Trophoblast cell (in vitro differentiated cells and primary cell): ENCODE measurements around the gene IMMP2L.

Source experiments
- DNase-seq, 2 donors: peaks; one replicate each; pipeline ENCODE4 v3.0.0-alpha.2; 2016
- H2AFZ ChIP-seq: 2 replicates; pipeline ENCODE4 v1.6.1; 2013; ENCODE audit warnings: low read length, moderate library complexity, mild to moderate bottlenecking; ENCODE audit not compliant: insufficient read depth, poor library complexity
- H2AK5ac ChIP-seq: 2 replicates; pipeline ENCODE4 v1.6.1; 2013; ENCODE audit warnings: mild to moderate bottlenecking, low read length
- H2BK120ac ChIP-seq: 2 replicates; pipeline ENCODE4 v1.6.1; 2013; ENCODE audit warnings: low read length, mild to moderate bottlenecking, moderate library complexity; ENCODE audit not compliant: insufficient read depth, poor library complexity
- H2BK12ac ChIP-seq: 2 replicates; pipeline ENCODE4 v1.6.1; 2013; ENCODE audit warnings: mild to moderate bottlenecking, low read length, moderate library complexity
- H2BK5ac ChIP-seq: 2 replicates; pipeline ENCODE4 v1.6.1; 2013; ENCODE audit warnings: low read length, low read depth, moderate library complexity, mild to moderate bottlenecking; ENCODE audit not compliant: poor library complexity
- H3K14ac ChIP-seq: 2 replicates; pipeline ENCODE4 v1.6.1; 2013; ENCODE audit warnings: mild to moderate bottlenecking, low read length
- H3K18ac ChIP-seq: 2 replicates; pipeline ENCODE4 v1.6.1; 2013; ENCODE audit warnings: mild to moderate bottlenecking, low read length
- H3K23ac ChIP-seq: 2 replicates; pipeline ENCODE4 v1.6.1; 2013; ENCODE audit warnings: low read length
- H3K27ac ChIP-seq: 2 replicates; pipeline ENCODE4 v1.5.1; 2013; ENCODE audit warnings: low read depth, mild to moderate bottlenecking, inconsistent platforms, low read length, moderate library complexity
- H3K27me3 ChIP-seq: 2 replicates; pipeline ENCODE4 v1.6.1; 2013; ENCODE audit warnings: inconsistent platforms, mild to moderate bottlenecking, low read length, moderate library complexity; ENCODE audit not compliant: insufficient read depth
- H3K36me3 ChIP-seq, 2 experiments: 1 replicate in 1 of 2; 2 replicates in 1 of 2; pipeline ENCODE4 v1.6.1; 2013; ENCODE audit warnings: low read length in 2 of 2, mild to moderate bottlenecking in 2 of 2, moderate library complexity in 1 of 2; ENCODE audit not compliant: insufficient read depth in 2 of 2, control insufficient read depth in 1 of 2
- H3K4ac ChIP-seq: 2 replicates; pipeline ENCODE4 v1.6.1; 2013; ENCODE audit warnings: low read depth, mild to moderate bottlenecking, low read length, moderate library complexity
- H3K4me1 ChIP-seq, 2 experiments: 1 replicate in 1 of 2; 2 replicates in 1 of 2; pipeline ENCODE4 v1.6.1; 2013; ENCODE audit warnings: low read length in 2 of 2, mild to moderate bottlenecking in 2 of 2, moderate library complexity in 1 of 2; ENCODE audit not compliant: insufficient read depth in 2 of 2, control insufficient read depth in 1 of 2
- H3K4me2 ChIP-seq: 2 replicates; pipeline ENCODE4 v1.6.1; 2013; ENCODE audit warnings: inconsistent platforms, mild to moderate bottlenecking, low read length, moderate library complexity
- H3K4me3 ChIP-seq: 2 replicates; pipeline ENCODE4 v1.5.1; 2013; ENCODE audit warnings: mild to moderate bottlenecking, low read depth, low read length, inconsistent platforms
- H3K79me1 ChIP-seq: one replicate; pipeline ENCODE4 v1.6.1; 2013; ENCODE audit warnings: low read length
- H3K79me2 ChIP-seq: 2 replicates; pipeline ENCODE4 v1.6.1; 2013; ENCODE audit warnings: low read length, mild to moderate bottlenecking; ENCODE audit not compliant: control insufficient read depth, insufficient read depth, poor library complexity
- H3K9ac ChIP-seq: 2 replicates; pipeline ENCODE4 v1.6.1; 2013; ENCODE audit warnings: mild to moderate bottlenecking, low read length
- H3K9me3 ChIP-seq: 2 replicates; pipeline ENCODE4 v1.6.1; 2013; ENCODE audit warnings: low read depth, mild to moderate bottlenecking, control low read depth, inconsistent platforms, low read length; ENCODE audit not compliant: insufficient read depth
- H4K12ac ChIP-seq: 2 replicates; pipeline ENCODE4 v1.6.1; 2013; ENCODE audit warnings: low read depth, mild to moderate bottlenecking, low read length, moderate library complexity
- H4K8ac ChIP-seq: 2 replicates; pipeline ENCODE4 v1.6.1; 2013; ENCODE audit warnings: low read depth, mild to moderate bottlenecking, low read length, moderate library complexity
- H4K91ac ChIP-seq: one replicate; pipeline ENCODE4 v1.6.1; 2013; ENCODE audit warnings: low read depth, mild to moderate bottlenecking, low read length, moderate library complexity
- WGBS: extraction: QIAGEN DNeasy Blood & Tissue Kit; methylation state at CpG from one replicate; pipeline ENCODE4 v1.1.7; 2013; ENCODE audit warnings: missing lambda C conversion rate; ENCODE audit not compliant: insufficient read length, insufficient coverage; ENCODE audit errors: extremely low coverage; 5-methylcytosine and 5-hydroxymethylcytosine counted together

IMMP2L gene

GRCh38 chr7:111043561-111043960 lies 518.7 kb downstream of the IMMP2L start:
- no peak for DNase-seq
- no peak overlapping the region for H3K4me3 ChIP-seq
- H3K4ac ChIP-seq: no peak overlapping the region
- no peak overlapping the region for H4K12ac ChIP-seq
- no peak overlapping the region for H2BK120ac ChIP-seq
- H3K23ac ChIP-seq: no peak overlapping the region
- WGBS: no CpG with 5 or more reads among the region's 1 CpG
- no peak overlapping the region for H3K9ac ChIP-seq
- H2BK12ac ChIP-seq: no peak overlapping the region
- no peaks in the 10 kb centered on the region for H3K36me3 ChIP-seq
- H4K8ac ChIP-seq: no peak overlapping the region
- no peaks in the 10 kb centered on the region for H3K4me1 ChIP-seq
- no peak overlapping the region for H3K14ac ChIP-seq
- H3K9me3 ChIP-seq: no peaks in the 10 kb centered on the region
- H3K4me2 ChIP-seq: no peak overlapping the region
- H2AFZ ChIP-seq: no peak overlapping the region
- H3K79me1 ChIP-seq: no peaks in the 10 kb centered on the region
- no peaks in the 10 kb centered on the region for H3K27me3 ChIP-seq
- no peak overlapping the region for H2BK5ac ChIP-seq
- H3K79me2 ChIP-seq: no peaks in the 10 kb centered on the region
- H2AK5ac ChIP-seq: no peak overlapping the region
- no peak overlapping the region for H3K27ac ChIP-seq
- no peak overlapping the region for H4K91ac ChIP-seq
- H3K18ac ChIP-seq: no peak overlapping the region

GRCh38 chr7:111042842-111043241 lies 519.5 kb downstream of the IMMP2L start:
- H3K14ac ChIP-seq: no peak overlapping the region
- no peak overlapping the region for H3K23ac ChIP-seq
- no peaks in the 10 kb centered on the region for H3K79me2 ChIP-seq
- no peaks in the 10 kb centered on the region for H3K4me1 ChIP-seq
- H3K9me3 ChIP-seq: no peaks in the 10 kb centered on the region
- H3K4me3 ChIP-seq: no peak overlapping the region
- H2BK5ac ChIP-seq: no peak overlapping the region
- H4K12ac ChIP-seq: no peak overlapping the region
- no peak overlapping the region for H4K91ac ChIP-seq
- no peak overlapping the region for H2AFZ ChIP-seq
- WGBS: no CpG with 5 or more reads among the region's 2 CpGs
- H3K9ac ChIP-seq: no peak overlapping the region
- no peak overlapping the region for H3K27ac ChIP-seq
- no peak overlapping the region for H2AK5ac ChIP-seq
- no peak overlapping the region for H3K4ac ChIP-seq
- no peak overlapping the region for H3K18ac ChIP-seq
- no peaks in the 10 kb centered on the region for H3K79me1 ChIP-seq
- H3K36me3 ChIP-seq: no peaks in the 10 kb centered on the region
- DNase-seq: no peak
- no peak overlapping the region for H4K8ac ChIP-seq
- no peak overlapping the region for H2BK12ac ChIP-seq
- no peaks in the 10 kb centered on the region for H3K27me3 ChIP-seq
- no peak overlapping the region for H2BK120ac ChIP-seq
- no peak overlapping the region for H3K4me2 ChIP-seq

GRCh38 chr7:111041577-111041976 lies 520.7 kb downstream of the IMMP2L start:
- no peak overlapping the region for H4K91ac ChIP-seq
- H3K27ac ChIP-seq: no peak overlapping the region
- no peak overlapping the region for H3K9ac ChIP-seq
- no peak overlapping the region for H2AK5ac ChIP-seq
- no peaks in the 10 kb centered on the region for H3K36me3 ChIP-seq
- H2BK5ac ChIP-seq: no peak overlapping the region
- no peaks in the 10 kb centered on the region for H3K79me2 ChIP-seq
- WGBS: no CpG with 5 or more reads among the region's 2 CpGs
- no peak overlapping the region for H2BK12ac ChIP-seq
- no peak overlapping the region for H3K4ac ChIP-seq
- H3K9me3 ChIP-seq: no peaks in the 10 kb centered on the region
- no peaks in the 10 kb centered on the region for H3K27me3 ChIP-seq
- H4K8ac ChIP-seq: no peak overlapping the region
- H3K4me2 ChIP-seq: no peak overlapping the region
- H2AFZ ChIP-seq: no peak overlapping the region
- H3K18ac ChIP-seq: no peak overlapping the region
- no peak overlapping the region for H4K12ac ChIP-seq
- DNase-seq: peak in 1 of 2 donors; percentile 51
- no peak overlapping the region for H3K4me3 ChIP-seq
- no peak overlapping the region for H3K23ac ChIP-seq
- no peaks in the 10 kb centered on the region for H3K79me1 ChIP-seq
- no peaks in the 10 kb centered on the region for H3K4me1 ChIP-seq
- no peak overlapping the region for H2BK120ac ChIP-seq
- H3K14ac ChIP-seq: no peak overlapping the region

GRCh38 chr7:111038185-111038584 lies 524.1 kb downstream of the IMMP2L start:
- H3K9ac ChIP-seq: no peak overlapping the region
- H3K18ac ChIP-seq: no peak overlapping the region
- no peaks in the 10 kb centered on the region for H3K79me2 ChIP-seq
- no CpG with 5 or more reads among the region's 3 CpGs for WGBS
- H2BK12ac ChIP-seq: no peak overlapping the region
- H3K23ac ChIP-seq: no peak overlapping the region
- no peak overlapping the region for H2AK5ac ChIP-seq
- H3K4me1 ChIP-seq: no peaks in the 10 kb centered on the region
- no peak overlapping the region for H3K4me2 ChIP-seq
- H3K27ac ChIP-seq: no peak overlapping the region
- H3K27me3 ChIP-seq: no peaks in the 10 kb centered on the region
- no peak overlapping the region for H4K12ac ChIP-seq
- H3K4me3 ChIP-seq: no peak overlapping the region
- no peak for DNase-seq
- H3K9me3 ChIP-seq: no peaks in the 10 kb centered on the region
- no peak overlapping the region for H2AFZ ChIP-seq
- H4K8ac ChIP-seq: no peak overlapping the region
- H2BK5ac ChIP-seq: no peak overlapping the region
- H3K36me3 ChIP-seq: no peaks in the 10 kb centered on the region
- H3K79me1 ChIP-seq: no peaks in the 10 kb centered on the region
- no peak overlapping the region for H4K91ac ChIP-seq
- no peak overlapping the region for H3K4ac ChIP-seq
- no peak overlapping the region for H3K14ac ChIP-seq
- H2BK120ac ChIP-seq: no peak overlapping the region
